Upper lobe of left lung (tissue), 6 donors: ENCODE data around the gene GLDN. TPM values are rescaled to one million over a fixed set of nuclear protein-coding genes. Genes with fewer than 3 reads are reported as not detected.

ENCODE experiments used
- ATAC-seq, 2 donors: fragments of 200-7000 bp; cut with Tn5 transposase; one replicate each; pipeline ENCODE4 v1.9.1; 2022; ENCODE audit warnings: mild to moderate bottlenecking in 2 of 2, moderate library complexity in 2 of 2; ENCODE audit not compliant: low FRiP score in 2 of 2
- DNase-seq, 2 donors: peaks; one replicate each; pipeline ENCODE4 v3.0.0-alpha.2; 2019 to 2020
- H3K27ac ChIP-seq, 4 donors: fragments of 200-600 bp; sonication (generic); one replicate each; pipeline ENCODE4 v1.5.1; 2016 to 2019
- H3K27me3 ChIP-seq, 4 donors: fragments of 200-600 bp; sonication (generic); one replicate each; pipeline ENCODE4 v1.5.1; 2017 to 2019
- H3K36me3 ChIP-seq, 4 donors: fragments of 200-600 bp; sonication (generic); one replicate each; pipeline ENCODE4 v1.5.1; 2016 to 2019
- H3K4me1 ChIP-seq, 4 donors: fragments of 200-600 bp; sonication (generic); one replicate each; pipeline ENCODE4 v1.5.1; 2018 to 2019
- H3K4me3 ChIP-seq, 4 donors: fragments of 200-600 bp; sonication (generic); one replicate each; pipeline ENCODE4 v1.5.1; 2017 to 2019; ENCODE audit warnings: mild to moderate bottlenecking in 2 of 4, moderate library complexity in 1 of 4
- H3K9me3 ChIP-seq, 4 donors: fragments of 200-600 bp; sonication (generic); one replicate each; pipeline ENCODE4 v1.5.1; 2018 to 2019
- CTCF ChIP-seq, 6 experiments: fragments of 450-650 bp in 4 of 6; fragments of 200-600 bp in 2 of 6; sonication (generic) in 2 of 6; IDR thresholded peaks; one replicate each; pipeline ENCODE4 v1.5.1; 2016 to 2019; ENCODE audit warnings: antibody characterized with exemption in 6 of 6
- EP300 ChIP-seq, 4 donors: sonication (generic); formaldehyde crosslinking; IDR thresholded peaks; one replicate each; pipeline ENCODE4 v1.5.1; 2017; ENCODE audit warnings: antibody characterized with exemption in 4 of 4, control low read depth in 2 of 4
- POLR2A ChIP-seq, 4 donors: fragments of 450-650 bp; IDR thresholded peaks; one replicate each; pipeline ENCODE4 v1.5.1; 2016 to 2017; ENCODE audit warnings: antibody characterized with exemption in 4 of 4, mild to moderate bottlenecking in 2 of 4
- POLR2AphosphoS5 ChIP-seq, 2 donors: sonication (generic); formaldehyde crosslinking; IDR thresholded peaks; one replicate each; pipeline ENCODE4 v1.5.1; 2017; ENCODE audit warnings: antibody characterized with exemption in 2 of 2
- WGBS, 2 donors: methylation state at CpG; one replicate each; pipeline ENCODE4 v1.1.5; 2017 to 2018; 5-methylcytosine and 5-hydroxymethylcytosine counted together
- total RNA-seq, 6 donors: library from RNA; depleted of rRNA in 4 of 6; stranded (reverse); fragments of >200 nt in 4 of 6; gene quantifications; one replicate each; pipeline versions ENCODE4 v1.1.0 to v1.2.1, GENCODE V29; 2016 to 2021
- donor health status: DM: no; HTN: no; CAD: no; lungs with moderate emphysema.
- donor health status: DM: no; HTN: yes; CAD: no; lungs with severe emphysema.

The GLDN gene
- total RNA-seq, 6 donors from 2014 or later = 21.3 to 84.2 (median 46.5) TPM

GRCh38 chr15:51368751-51369450 is 27.4 kb downstream of the GLDN start:
- H3K4me1 ChIP-seq = peaks cover 2 to 19% (median 8%) of the 10 kb centered on the region in 4 donors
- DNase-seq (no peak), ATAC-seq (no peak)
- no peaks in the 10 kb centered on the region for H3K27me3 ChIP-seq
- no peaks in the 10 kb centered on the region for H3K36me3 ChIP-seq
- H3K27ac ChIP-seq = peak overlapping the region in 1 of 4 donors; percentile 16
- WGBS, 2 donors = 53 to 62% methylated on average over 3 of the region's 3 CpGs
- no peak overlapping the region for H3K4me3 ChIP-seq
- no peaks in the 10 kb centered on the region for H3K9me3 ChIP-seq
- no peak for TF ChIP-seq CTCF (IDR thresholded peaks at IDR 0.05)
- TF ChIP-seq POLR2A (IDR thresholded peaks at IDR 0.05) = no peak
- no peak for TF ChIP-seq EP300 (IDR thresholded peaks at IDR 0.05)
- no peak for TF ChIP-seq POLR2AphosphoS5 (IDR thresholded peaks at IDR 0.05)

GRCh38 chr15:51369451-51369761 is 28.0 kb downstream of the GLDN start:
- no peak for ATAC-seq
- 85 to 90% methylated on average over 1 of the region's 1 CpG for WGBS, 2 donors
- Histone ChIP-seq H3K9me3 (no peaks in the 10 kb centered on the region), H3K36me3 (no peaks in the 10 kb centered on the region), H3K4me3 (no peak overlapping the region), H3K27ac (no peak overlapping the region), H3K4me1 (peaks cover 2 to 19% (median 8%) of the 10 kb centered on the region in 4 donors), H3K27me3 (no peaks in the 10 kb centered on the region)
- no peak for TF ChIP-seq POLR2AphosphoS5 (IDR thresholded peaks at IDR 0.05)
- no peak for TF ChIP-seq EP300 (IDR thresholded peaks at IDR 0.05)
- TF ChIP-seq POLR2A (IDR thresholded peaks at IDR 0.05) = no peak
- no peak for TF ChIP-seq CTCF (IDR thresholded peaks at IDR 0.05)
- no peak for DNase-seq

- Histone ChIP-seq H3K27me3 (no peaks in the 10 kb centered on the region), H3K4me3 (no peak overlapping the region), H3K4me1 (peaks cover 2 to 19% (median 8%) of the 10 kb centered on the region in 4 donors), H3K27ac (no peak overlapping the region), H3K36me3 (no peaks in the 10 kb centered on the region), H3K9me3 (no peaks in the 10 kb centered on the region)
- TF ChIP-seq POLR2AphosphoS5 (IDR thresholded peaks at IDR 0.05) = no peak
- TF ChIP-seq EP300 (IDR thresholded peaks at IDR 0.05) = no peak
- WGBS, 2 donors = 74 to 84% methylated on average over 1 of the region's 1 CpG
- ATAC-seq (no peak), DNase-seq (no peak)
Measured at GRCh38 chr15:51371266-51371665, 29.8 kb downstream of the GLDN start.

- Histone ChIP-seq H3K36me3 (no peaks in the 10 kb centered on the region), H3K27ac (no peak overlapping the region), H3K27me3 (no peaks in the 10 kb centered on the region), H3K4me3 (no peak overlapping the region), H3K4me1 (no peaks in the 10 kb centered on the region), H3K9me3 (no peaks in the 10 kb centered on the region)
- ATAC-seq (no peak), DNase-seq (no peak)
- no peak for TF ChIP-seq EP300 (IDR thresholded peaks at IDR 0.05)
- no peak for TF ChIP-seq CTCF (IDR thresholded peaks at IDR 0.05)
- TF ChIP-seq POLR2A (IDR thresholded peaks at IDR 0.05) = no peak
- no peak for TF ChIP-seq POLR2AphosphoS5 (IDR thresholded peaks at IDR 0.05)
Measured at GRCh38 chr15:51374131-51374530, 32.7 kb downstream of the GLDN start.

GRCh38 chr15:51375966-51376640 is 34.6 kb downstream of the GLDN start:
- no peaks in the 10 kb centered on the region for H3K36me3 ChIP-seq
- ATAC-seq (no peak), DNase-seq (no peak)
- WGBS, 2 donors = 66% methylated on average over 3 of the region's 3 CpGs
- H3K4me3 ChIP-seq = no peak overlapping the region
- peaks cover 0 to 2% (median 0%) of the 10 kb centered on the region in 4 donors for H3K4me1 ChIP-seq
- no peak overlapping the region for H3K27ac ChIP-seq
- no peaks in the 10 kb centered on the region for H3K9me3 ChIP-seq
- no peaks in the 10 kb centered on the region for H3K27me3 ChIP-seq
- TF ChIP-seq EP300 (IDR thresholded peaks at IDR 0.05) = no peak
- no peak for TF ChIP-seq CTCF (IDR thresholded peaks at IDR 0.05)
- TF ChIP-seq POLR2AphosphoS5 (IDR thresholded peaks at IDR 0.05) = no peak
- no peak for TF ChIP-seq POLR2A (IDR thresholded peaks at IDR 0.05)
